ENCODE data around the gene DDX23. TPM values are rescaled to one million over a fixed set of nuclear protein-coding genes. Genes with fewer than 3 reads are reported as not detected.

DDX23 gene
- total and polyA plus RNA-seq, 9 donors, result 48.0 to 108 (median 70.5) TPM

- no peak for DNase-seq
- Histone ChIP-seq H3K27ac (no peak overlapping the region), H3K4me1 (ENCODE audit: insufficient read depth) (peaks cover 4% of the 10 kb centered on the region), H3K9me3 (no peaks in the 10 kb centered on the region), H3K36me3 (no peaks in the 10 kb centered on the region), H3K4me3 (no peak overlapping the region), H3K27me3 (no peaks in the 10 kb centered on the region)
- TF ChIP-seq CTCF (IDR thresholded peaks at IDR 0.05) (no peak), POLR2A (IDR thresholded peaks at IDR 0.05) (no peak), EP300 (IDR thresholded peaks at IDR 0.05) (no peak)
- WGBS, 3 donors, result 85 to 88% (median 86%) methylated on average over 11 of the region's 11 CpGs
- intact Hi-C loops (cut with DNase I), result no loop called here
Observed at GRCh38 chr12:48823281-48823680, 28.7 kb downstream of the DDX23 start.

GRCh38 chr12:48822711-48823110 lies 29.3 kb downstream of the DDX23 start:
- no peak for DNase-seq
- intact Hi-C loops (cut with DNase I), result no loop called here
- WGBS, 3 donors, result 55 to 84% (median 70%) methylated on average over 2 of the region's 2 CpGs

GRCh38 chr12:48822139-48822538 lies 29.8 kb downstream of the DDX23 start:
- Histone ChIP-seq H3K4me1 (ENCODE audit: insufficient read depth) (peaks cover 7% of the 10 kb centered on the region), H3K4me3 (no peak overlapping the region), H3K9me3 (no peaks in the 10 kb centered on the region), H3K27ac (no peak overlapping the region), H3K36me3 (no peaks in the 10 kb centered on the region), H3K27me3 (no peaks in the 10 kb centered on the region)
- TF ChIP-seq POLR2A (IDR thresholded peaks at IDR 0.05), result no peak
- TF ChIP-seq CTCF (IDR thresholded peaks at IDR 0.05), result no peak
- no peak for TF ChIP-seq EP300 (IDR thresholded peaks at IDR 0.05)
- intact Hi-C loops (cut with DNase I), result no loop called here
- WGBS, 3 donors, result 90 to 93% (median 90%) methylated on average over 5 of the region's 5 CpGs
- DNase-seq, result no peak

More at GRCh38 chr12:48822711-48823110, 29.3 kb downstream of the DDX23 start:
- Histone ChIP-seq H3K9me3 (no peaks in the 10 kb centered on the region), H3K36me3 (no peaks in the 10 kb centered on the region), H3K27ac (no peak overlapping the region), H3K4me1 (ENCODE audit: insufficient read depth) (peaks cover 7% of the 10 kb centered on the region), H3K27me3 (no peaks in the 10 kb centered on the region), H3K4me3 (no peak overlapping the region)
- TF ChIP-seq EP300 (IDR thresholded peaks at IDR 0.05) (no peak), CTCF (IDR thresholded peaks at IDR 0.05) (no peak), POLR2A (IDR thresholded peaks at IDR 0.05) (no peak)

GRCh38 chr12:48819986-48820725 lies 31.8 kb downstream of the DDX23 start:
- Histone ChIP-seq H3K36me3 (no peaks in the 10 kb centered on the region), H3K27me3 (no peaks in the 10 kb centered on the region), H3K9me3 (no peaks in the 10 kb centered on the region), H3K27ac (no peak overlapping the region), H3K4me3 (no peak overlapping the region), H3K4me1 (ENCODE audit: insufficient read depth) (peaks cover 12% of the 10 kb centered on the region)
- 53 to 59% (median 58%) methylated on average over 5 of the region's 5 CpGs for WGBS, 3 donors
- TF ChIP-seq POLR2A (IDR thresholded peaks at IDR 0.05) (no peak), CTCF (IDR thresholded peaks at IDR 0.05) (no peak), EP300 (IDR thresholded peaks at IDR 0.05) (no peak)
- DNase-seq, result peak in 2 of 5 donors; percentile 33 to 64
- intact Hi-C loops (cut with DNase I), result no loop called here
